ENCODE data around the gene PLIN1.

DNA sequence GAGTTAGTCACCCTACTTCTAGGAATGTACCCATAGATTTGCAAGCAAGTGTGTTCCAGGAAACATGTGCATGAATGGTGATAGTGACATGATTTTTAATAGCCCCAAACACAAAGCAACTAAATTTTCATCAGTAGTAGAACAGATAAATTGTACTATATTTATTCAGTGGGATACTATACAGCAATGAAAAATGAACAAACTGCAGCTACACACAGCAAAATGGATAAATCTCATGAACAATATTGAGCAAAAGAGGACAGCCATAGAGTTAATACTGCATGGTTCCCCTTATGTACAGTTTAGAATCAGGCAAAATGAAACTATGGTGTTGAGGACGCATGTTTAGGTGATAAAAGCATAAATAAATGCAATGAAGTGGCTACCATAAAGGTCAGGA, 45.9 kb upstream of the PLIN1 start:
- TF ChIP-seq CTCF (IDR thresholded peaks at IDR 0.05) = no peak
- TF ChIP-seq EP300 (IDR thresholded peaks at IDR 0.05) = no peak

Measured in tibial nerve (tissue), 4 donors.